Right ventricle myocardium inferior (tissue), 1 donor: ENCODE data around the gene PDCD1. TPM values are rescaled to one million over a fixed set of nuclear protein-coding genes. Genes with fewer than 3 reads are reported as not detected.
"Not testable (repeated sequence)": the region's sequence is repeated elsewhere in the genome, so short reads cannot be mapped to it uniquely, and the experiment has no call there.

Source experiments
- ATAC-seq: fragments of 200-7000 bp; cut with Tn5 transposase; one replicate; pipeline ENCODE4 v1.9.1; 2020; ENCODE audit warnings: mild to moderate bottlenecking, moderate library complexity
- DNase-seq: peaks from one replicate; pipeline ENCODE4 v3.0.0; 2021; ENCODE audit errors: missing footprints
- intact Hi-C: fragments of 100-400 bp; cut with DNase I; formaldehyde crosslinking; loops from one replicate; pipeline ENCODE4 v1.11.0; 2022
- total RNA-seq: library from RNA; stranded (reverse); fragmentation: NEBNext Ultra II Directional; extraction: Animal tissue kit (Norgen Biotek cat#: 25700); gene quantifications from one replicate; pipeline ENCODE4 v1.2.1, GENCODE V29; 2021
- donor health status: DM: no; HTN: yes; CAD: no; lungs with severe emphysema.

The PDCD1 gene
- total RNA-seq, 1 donor from 2014 or later = 1.2 TPM

DNA sequence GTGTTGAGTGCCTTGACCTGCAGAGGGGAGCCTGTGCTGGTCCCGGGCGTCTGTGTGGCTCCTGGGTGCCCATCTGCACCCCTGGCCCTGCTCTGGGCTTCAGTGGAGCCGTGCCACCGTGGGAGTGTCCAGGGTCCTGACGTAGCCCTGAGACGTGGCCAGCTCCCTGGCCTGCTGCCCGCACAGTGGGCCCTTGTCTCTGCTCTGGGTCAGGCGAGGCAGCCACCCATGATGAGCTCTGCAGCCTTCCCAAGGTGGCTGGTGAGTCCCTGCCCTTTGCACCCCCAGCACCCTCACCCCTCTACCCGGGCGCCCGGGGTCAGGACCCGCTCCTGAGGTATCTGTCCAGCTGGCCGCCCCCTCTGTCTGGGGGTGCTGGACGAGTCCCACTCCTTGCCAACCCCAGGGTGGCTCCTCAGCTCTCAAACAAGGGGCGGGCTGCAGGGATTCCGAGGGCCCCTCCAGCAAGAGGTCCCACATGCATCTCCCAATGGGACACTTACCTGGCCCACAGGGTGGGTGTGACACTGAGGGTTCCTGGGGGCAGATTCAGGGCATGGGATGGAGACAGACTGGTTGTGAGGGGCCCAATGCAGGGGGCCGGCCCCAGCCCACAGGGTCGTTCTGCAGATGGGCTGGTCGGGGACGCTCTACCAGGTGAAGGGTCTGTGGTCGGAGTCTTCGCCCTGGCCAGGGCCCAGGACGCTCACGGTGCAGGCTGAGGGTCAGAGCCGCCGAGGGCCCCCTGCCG, 47.3 kb downstream of the PDCD1 start:
- ATAC-seq = peak; percentile 89
- peak; percentile 80 for DNase-seq
- intact Hi-C loops = loop anchor here (1.0 kb wide), 1 partner anchor 77 kb away; the partner anchor contains the start of gene D2HGDH

DNA sequence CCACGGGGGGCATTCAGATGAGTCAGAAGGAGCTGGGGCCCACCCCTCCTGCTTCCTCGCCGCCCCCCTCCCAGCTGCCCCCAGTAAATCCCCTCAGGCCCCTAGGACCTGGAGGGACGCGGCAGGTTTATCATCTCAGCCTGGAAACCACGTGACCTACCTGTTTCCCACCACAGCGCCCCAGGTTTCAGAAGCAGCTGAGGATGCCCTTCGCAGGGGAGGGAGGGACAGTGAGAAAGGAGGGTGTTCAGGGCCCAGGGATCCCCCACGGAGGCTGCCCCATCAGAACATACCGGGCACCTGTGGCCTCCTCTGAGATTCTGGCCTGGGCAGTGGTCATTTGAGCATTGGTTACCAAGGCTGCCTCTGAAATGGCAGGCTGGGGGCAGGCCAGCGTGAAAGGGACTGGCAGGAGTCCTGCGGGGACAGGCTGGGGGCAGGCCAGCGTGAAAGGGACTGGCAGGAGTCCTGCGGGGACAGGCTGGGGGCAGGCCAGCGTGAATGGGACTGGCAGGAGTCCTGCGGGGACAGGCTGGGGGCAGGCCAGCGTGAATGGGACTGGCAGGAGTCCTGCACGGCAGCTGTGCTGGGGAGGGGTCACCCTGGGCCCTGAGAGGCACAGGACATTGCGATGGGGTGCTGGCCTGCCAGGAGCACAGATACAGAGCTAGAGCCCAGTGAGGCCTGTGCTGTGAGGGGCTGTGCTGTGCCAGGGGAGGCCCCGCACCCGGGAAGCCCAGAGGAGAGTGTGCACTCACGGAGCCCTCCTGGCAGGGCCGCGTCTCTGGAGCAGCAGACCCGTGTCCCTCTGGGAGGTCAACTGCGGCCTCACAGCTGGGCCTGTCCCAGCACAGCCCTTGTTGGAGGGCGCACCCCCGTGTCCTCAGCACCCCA, 48.1 kb downstream of the PDCD1 start:
- ATAC-seq = peak; percentile 88
- intact Hi-C loops = loop anchor here (1.0 kb wide), 1 partner anchor 76 kb away; the partner anchor contains the start of gene D2HGDH
- DNase-seq = peak; percentile 82

DNA sequence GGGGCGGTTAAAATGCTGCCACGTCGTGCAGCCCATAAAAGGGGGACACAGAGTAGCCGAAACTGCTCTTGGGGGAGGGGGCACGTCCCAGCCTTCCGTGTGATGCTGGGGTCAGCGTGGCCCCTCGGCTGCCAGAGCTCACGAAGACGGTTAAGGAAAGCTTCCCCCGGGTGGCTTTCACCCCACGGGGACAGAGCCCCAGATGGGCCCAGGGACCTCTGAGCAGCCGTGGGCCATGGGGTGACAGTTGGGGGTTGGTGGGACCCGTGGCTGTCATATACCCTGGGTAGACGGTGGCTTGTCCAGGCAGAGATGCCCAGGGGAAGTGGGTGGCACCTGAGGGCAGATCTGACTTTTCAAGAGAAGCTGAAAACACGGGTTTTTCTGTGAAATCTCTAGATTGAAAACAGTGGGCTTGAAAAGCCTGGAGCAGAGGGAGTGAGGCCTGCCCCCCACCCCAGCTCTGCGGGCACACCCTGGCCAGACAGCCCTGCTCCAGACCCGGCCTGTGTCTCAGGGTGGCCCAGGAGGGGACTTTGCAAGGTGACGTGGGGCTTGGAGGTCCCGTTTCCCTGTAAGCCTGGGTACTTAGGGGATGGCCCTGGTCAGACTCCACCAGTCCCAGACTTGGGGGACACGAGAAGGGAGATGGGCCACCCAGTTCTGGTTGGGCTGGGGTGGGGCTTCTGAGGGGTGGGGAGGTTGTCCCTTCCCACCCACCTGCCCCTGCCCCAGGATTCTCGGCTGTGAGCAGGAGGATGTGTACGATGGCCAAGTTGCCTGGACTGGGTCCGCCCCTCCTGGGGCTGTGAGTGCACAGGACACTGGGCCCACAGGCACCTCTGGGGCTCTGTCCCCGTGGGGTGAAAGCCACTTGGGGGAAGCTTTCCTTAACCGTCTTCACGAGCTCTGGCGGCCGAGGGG, 49.0 kb downstream of the PDCD1 start:
- intact Hi-C loops = no loop called here
- ATAC-seq = no peak
- peak; percentile 60 for DNase-seq

DNA sequence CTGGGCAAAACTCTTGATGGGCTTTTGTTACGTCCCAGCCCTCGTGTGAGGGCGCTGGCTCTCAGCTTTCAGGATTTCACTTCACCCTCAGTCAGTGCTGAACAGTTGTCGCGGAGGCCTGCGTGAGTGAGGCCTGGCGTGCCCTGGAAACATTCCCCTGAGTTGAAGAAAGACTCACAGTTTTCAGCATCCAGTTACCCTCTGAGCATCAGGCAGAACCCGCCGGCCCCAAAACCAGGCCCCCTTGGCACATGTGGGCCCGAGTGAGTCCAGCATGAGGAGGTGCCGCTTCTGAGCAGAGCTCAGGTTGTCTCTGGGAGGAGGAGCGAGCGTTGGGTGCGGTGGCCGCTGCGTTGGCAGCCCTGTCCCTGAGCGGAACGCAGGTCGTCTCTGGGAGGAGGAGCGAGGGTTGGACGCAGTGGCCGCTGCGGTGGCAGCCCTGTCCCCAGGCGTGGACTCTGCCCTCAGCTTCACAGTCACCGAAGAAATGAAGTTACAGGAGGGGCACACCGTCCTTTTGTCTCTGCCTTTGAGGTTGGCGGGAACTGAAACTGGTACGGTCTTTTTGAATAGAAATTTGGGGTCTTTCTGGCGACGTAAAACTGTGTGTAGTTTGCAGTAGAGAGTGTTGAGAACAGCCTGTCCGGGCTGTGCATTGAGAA, 49.8 kb downstream of the PDCD1 start, which contains the start of gene NEU4:
TSS of gene NEU4 (plus strand) at position 473 of the 662 bp plus-strand sequence. CDS start 5,292 bp downstream, outside the sequence.
- peak; percentile 56 for DNase-seq
- ATAC-seq = no peak

DNA sequence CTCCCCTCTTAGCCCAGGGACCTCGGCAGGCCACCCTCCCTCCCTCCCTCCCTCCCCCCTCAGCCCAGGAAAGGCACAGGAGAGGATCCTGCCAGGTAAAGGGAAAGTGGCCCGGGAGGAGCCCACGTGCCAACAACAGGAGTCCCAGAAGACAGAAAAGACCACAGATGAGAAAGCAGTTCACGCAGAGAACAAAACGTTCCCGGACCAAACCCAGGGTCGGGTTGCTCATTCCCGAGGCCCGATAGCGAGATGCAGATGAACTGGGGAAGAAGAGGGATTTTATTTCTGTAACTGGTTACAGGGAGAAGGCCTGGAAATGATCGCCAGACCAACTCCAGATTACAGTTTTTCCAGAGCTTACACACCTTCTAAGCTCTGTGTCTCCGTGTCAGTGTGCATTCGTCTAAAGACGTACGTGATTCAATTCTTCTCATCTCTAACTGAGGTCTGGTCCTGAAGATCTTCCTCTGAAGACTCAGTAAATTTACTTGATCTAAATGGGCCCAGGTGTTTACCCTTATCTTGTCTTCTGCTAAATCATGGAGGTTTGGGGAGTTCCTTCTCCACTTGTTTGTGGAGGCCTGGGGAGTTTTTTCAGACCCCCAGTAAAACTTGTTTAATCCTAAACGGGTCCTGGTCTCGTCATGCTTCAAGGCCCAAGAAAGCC, 50.5 kb downstream of the PDCD1 start:
- intact Hi-C loops = no loop called here
- DNase-seq (no peak), ATAC-seq (no peak)

More for the DNA sequence above, 49.8 kb downstream of the PDCD1 start, which contains the start of gene NEU4:
- intact Hi-C loops = no loop called here

DNA sequence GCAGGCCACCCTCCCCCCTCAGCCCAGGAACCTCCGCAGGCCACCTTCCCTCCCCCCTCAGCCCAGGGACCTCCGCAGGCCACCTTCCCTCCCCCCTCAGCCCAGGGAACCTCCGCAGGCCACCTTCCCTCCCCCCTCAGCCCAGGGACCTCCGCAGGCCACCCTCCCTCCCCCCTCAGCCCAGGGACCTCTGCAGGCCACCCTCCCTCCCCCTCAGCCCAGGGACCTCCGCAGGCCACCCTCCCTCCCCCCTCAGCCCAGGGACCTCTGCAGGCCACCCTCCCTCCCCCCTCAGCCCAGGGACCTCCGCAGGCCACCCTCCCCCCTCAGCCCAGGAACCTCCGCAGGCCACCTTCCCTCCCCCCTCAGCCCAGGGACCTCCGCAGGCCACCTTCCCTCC, 52.5 kb downstream of the PDCD1 start:
- ATAC-seq, DNase-seq, intact Hi-C loops: not testable (repeated sequence)

DNA sequence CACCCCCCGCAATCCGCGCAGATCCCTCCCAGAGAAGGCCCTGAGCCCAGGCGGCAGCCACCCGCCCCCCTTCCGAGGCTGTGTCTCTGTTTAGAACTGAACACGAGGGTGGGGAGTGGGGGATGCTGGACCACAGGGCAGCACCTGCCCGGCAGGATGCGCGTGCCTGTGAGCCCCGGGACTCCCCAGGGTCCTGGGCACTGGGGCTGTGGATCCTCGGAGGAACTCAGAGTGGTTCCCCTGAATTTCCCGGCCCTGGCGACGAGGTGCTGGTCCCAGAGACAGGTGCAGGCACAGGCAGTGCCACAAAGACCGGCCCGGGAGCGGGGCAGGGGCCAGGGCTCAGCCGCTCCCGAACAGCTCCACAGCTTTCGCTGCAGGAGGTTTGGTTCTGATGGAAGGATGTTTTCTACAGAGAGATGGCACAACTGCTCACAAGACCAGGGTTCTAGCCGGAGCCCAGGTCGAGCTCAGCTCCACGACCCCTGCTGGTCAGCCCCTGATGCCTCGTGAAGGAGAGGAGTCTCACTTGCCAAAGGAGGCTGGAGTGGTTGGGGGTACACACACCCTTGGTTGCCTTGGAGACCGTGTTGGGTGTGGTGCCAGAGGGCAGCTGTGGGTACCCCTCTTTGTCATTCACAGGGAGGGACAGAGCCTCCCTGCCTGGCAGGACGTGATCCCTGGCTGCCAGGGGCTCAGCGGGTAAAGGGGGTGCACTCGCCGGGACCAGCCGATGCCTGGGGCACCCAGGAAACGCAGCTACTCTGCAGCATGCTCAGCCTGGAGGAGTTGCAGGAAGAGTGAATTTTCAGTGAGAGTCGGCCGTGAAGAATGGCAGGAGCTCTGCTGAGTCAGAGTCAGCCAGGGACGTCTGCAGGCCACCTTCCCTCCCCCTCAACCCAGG, 54.1 kb downstream of the PDCD1 start:
- no peak for ATAC-seq
- intact Hi-C loops = no loop called here
- no peak for DNase-seq

DNA sequence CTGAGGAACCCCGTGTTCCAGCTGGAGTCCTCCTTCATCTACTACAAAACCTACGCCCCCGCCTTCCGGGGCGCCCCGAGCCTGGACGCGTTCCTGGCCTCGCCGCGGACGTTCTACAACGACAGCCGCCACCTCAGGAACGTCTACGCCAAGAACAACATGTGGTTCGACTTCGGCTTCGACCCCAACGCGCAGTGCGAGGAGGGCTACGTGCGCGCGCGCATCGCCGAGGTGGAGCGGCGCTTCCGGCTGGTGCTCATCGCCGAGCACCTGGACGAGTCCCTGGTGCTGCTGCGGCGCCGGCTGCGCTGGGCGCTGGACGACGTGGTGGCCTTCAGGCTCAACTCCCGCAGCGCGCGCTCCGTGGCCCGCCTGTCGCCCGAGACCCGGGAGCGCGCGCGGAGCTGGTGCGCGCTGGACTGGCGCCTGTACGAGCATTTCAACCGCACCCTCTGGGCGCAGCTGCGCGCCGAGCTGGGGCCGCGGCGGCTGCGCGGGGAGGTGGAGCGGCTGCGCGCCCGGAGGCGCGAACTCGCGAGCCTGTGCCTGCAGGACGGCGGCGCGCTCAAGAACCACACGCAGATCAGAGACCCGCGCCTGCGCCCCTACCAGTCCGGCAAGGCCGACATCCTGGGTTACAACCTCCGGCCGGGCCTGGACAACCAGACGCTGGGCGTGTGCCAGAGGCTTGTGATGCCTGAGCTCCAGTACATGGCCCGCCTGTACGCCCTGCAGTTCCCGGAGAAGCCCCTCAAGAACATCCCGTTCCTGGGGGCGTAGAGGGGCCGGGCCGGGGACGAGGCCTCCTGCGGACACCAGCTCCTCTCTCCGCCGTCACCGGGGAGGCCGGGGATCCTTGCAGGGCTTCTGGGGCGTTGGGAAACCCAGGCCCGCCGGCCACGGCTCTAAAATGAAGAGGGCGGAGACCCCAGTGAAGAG, 55.0 kb downstream of the PDCD1 start:
- ATAC-seq (peak; percentile 58), DNase-seq (peak; percentile 68)
- intact Hi-C loops = no loop called here

DNA sequence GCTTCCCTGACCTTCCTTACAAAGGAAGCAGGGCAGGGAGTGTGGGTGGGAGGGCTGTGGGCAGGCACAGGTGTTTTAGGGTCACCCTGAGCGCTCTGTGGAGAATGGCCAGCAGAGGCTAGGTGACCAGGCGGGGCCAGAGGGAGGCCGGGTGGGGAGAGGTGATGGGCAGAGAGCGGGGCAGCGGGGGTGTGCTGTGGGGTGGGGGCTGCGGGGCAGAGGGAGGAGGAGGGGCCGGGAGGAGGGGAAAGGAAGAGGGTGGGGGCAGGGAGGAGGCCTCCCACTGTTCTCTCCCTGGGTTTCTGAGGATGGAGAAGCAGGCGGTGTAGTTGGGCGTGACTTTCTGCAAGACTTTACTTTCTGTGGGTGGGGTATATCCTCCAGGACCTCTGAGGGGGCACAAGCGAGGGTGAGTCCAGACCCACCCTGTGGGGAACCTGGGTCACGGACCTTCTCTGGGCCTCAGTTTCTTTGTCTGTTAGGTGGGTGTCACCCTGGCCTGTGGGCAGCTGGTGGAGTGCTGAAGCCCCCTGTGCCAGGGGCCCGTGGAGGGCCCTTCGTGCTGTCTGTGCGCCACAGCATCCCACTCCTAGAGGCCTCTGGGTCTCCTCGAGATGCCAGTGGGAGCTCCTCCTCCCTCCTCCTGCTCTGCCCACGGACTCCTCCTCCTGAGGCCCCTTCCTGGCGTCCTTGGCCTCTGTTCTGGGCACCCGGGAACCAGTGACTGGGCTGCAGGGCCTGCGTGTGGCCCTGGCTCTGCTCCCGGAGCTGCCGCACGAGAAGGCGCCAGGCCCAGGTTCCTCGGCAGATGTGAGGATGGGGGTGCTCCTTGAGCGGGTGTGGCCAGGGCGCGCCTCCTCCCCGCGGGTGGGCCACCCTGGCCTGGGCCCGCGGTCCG, 56.0 kb downstream of the PDCD1 start:
- ATAC-seq = peak; percentile 15
- intact Hi-C loops = no loop called here
- DNase-seq = no peak

DNA sequence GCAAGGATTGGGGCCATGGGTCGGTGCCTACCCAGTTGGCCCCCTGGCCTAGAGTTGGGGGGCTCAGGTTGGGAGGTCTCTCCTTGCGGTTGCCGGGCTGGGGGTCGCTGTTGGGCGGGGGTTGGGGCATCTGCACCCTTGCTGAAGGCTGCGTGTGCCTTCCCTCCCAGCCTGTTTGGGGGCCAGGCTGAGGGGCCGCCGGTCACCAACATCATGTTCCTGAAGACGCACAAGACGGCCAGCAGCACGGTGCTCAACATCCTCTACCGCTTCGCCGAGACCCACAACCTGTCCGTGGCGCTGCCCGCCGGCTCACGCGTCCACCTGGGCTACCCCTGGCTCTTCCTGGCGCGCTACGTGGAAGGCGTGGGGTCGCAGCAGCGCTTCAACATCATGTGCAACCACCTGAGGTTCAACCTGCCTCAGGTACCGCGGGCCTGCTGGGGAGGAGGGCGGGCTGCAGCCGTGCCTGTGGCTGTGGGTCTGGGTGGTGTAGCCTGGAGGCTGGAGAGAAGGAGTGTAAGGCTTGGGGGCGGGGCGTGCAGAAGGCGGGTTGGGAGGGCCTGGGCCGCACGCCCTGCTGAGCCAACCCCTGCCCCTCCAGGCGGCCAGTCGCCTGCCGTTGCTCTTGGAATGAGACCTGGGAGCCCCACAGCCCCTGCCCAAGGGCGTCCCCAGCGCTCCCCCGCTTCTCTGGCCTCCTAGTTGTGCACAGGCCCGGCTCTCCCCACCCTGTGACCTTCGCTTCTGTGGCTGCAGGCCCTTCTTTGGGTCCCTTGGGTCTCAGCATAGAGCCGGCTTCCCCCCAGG, 56.9 kb downstream of the PDCD1 start:
- DNase-seq (peak; percentile 67), ATAC-seq (no peak)
- intact Hi-C loops = no loop called here

DNA sequence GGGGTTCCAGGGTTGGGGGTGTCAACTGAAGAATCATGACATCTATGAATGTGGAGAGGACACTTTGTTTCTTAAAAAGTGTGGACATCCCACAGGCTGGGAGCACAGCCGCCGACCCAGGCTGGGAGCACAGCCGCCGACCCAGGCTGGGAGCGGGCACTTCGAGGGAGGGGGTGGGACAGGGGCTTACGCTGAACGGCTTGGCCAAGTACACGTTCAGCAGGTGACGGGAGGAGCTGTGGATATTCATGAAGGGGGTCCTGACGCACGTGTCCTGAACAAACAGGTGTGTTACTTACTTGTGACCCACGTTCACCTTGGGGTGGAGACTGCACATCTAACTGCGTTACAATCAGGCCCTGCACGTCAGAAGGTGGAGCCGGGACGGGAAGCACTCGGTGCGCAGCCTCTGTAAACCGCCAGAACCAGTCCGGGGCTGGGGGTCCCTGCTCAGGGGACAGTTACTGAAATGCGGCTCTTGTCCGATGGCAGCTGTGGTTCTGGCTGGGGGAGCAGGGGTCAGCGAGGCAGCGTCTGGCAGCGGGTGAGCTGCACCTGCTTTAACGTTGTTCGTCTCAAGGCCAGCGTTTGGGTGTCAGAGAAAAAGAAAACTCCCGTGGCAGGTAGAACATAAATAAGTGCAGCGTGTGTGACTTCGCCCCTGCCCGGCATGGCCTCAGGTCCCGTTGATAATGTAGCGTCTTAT, 58.3 kb downstream of the PDCD1 start:
- DNase-seq = peak; percentile 53
- ATAC-seq, intact Hi-C loops: not testable (repeated sequence)
